ENCODE results near the gene COL12A1. TPM values are rescaled to one million over a fixed set of nuclear protein-coding genes. Genes with fewer than 3 reads are reported as not detected.

The COL12A1 gene
- total RNA-seq, 1 donor from 2014 or later: 44.3 TPM

DNA sequence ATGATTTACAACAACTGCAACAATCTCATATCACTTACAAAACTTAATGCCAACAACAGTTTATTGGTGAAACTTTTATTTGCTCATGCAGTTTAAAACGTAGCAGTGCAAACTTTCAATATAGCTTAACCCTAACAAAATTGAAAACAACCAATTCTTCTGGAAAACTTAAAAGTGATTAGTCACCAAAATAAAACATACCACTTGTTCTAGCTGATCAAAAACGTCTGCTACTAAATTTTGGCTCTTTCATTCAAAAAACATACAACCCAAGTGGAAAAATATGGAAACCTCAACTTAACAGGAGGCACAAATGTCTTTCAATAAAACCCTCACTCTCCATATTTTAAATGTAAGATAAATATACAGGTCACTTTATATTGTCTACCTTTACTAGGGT is 39.6 kb downstream of the COL12A1 start:
- H3K4me3 ChIP-seq: no peak overlapping the region
- no peaks in the 10 kb centered on the region for H3K27me3 ChIP-seq
- no peaks in the 10 kb centered on the region for H3K9me3 ChIP-seq
- intact Hi-C loops (cut with DNase I): no loop called here
- TF ChIP-seq, protein P1, sequence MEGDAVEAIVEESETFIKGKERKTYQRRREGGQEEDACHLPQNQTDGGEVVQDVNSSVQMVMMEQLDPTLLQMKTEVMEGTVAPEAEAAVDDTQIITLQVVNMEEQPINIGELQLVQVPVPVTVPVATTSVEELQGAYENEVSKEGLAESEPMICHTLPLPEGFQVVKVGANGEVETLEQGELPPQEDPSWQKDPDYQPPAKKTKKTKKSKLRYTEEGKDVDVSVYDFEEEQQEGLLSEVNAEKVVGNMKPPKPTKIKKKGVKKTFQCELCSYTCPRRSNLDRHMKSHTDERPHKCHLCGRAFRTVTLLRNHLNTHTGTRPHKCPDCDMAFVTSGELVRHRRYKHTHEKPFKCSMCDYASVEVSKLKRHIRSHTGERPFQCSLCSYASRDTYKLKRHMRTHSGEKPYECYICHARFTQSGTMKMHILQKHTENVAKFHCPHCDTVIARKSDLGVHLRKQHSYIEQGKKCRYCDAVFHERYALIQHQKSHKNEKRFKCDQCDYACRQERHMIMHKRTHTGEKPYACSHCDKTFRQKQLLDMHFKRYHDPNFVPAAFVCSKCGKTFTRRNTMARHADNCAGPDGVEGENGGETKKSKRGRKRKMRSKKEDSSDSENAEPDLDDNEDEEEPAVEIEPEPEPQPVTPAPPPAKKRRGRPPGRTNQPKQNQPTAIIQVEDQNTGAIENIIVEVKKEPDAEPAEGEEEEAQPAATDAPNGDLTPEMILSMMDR (IDR thresholded peaks at IDR 0.05): no peak
- no peak for DNase-seq
- no peaks in the 10 kb centered on the region for H3K4me1 ChIP-seq
- ATAC-seq: no peak
- no peaks in the 10 kb centered on the region for H3K36me3 ChIP-seq
- no peak overlapping the region for H3K27ac ChIP-seq

- DNase-seq (no peak), ATAC-seq (no peak)
- Histone ChIP-seq H3K4me1 (no peaks in the 10 kb centered on the region), H3K4me3 (no peak overlapping the region), H3K36me3 (no peaks in the 10 kb centered on the region), H3K9me3 (no peaks in the 10 kb centered on the region), H3K27me3 (no peaks in the 10 kb centered on the region), H3K27ac (no peak overlapping the region)
- TF ChIP-seq, protein P1 (IDR thresholded peaks at IDR 0.05): no peak
- intact Hi-C loops (cut with DNase I): no loop called here
Measured at GRCh38 chr6:75158176-75158575, 47.7 kb downstream of the COL12A1 start.

- intact Hi-C loops (cut with DNase I): no loop called here
- H3K4me3 ChIP-seq: no peak overlapping the region
- no peak overlapping the region for H3K27ac ChIP-seq
- ATAC-seq (no peak), DNase-seq (no peak)
- H3K9me3 ChIP-seq: no peaks in the 10 kb centered on the region
- TF ChIP-seq, protein P1 (IDR thresholded peaks at IDR 0.05): no peak
- no peaks in the 10 kb centered on the region for H3K4me1 ChIP-seq
- no peaks in the 10 kb centered on the region for H3K36me3 ChIP-seq
- no peaks in the 10 kb centered on the region for H3K27me3 ChIP-seq
Measured at GRCh38 chr6:75157336-75157735, 48.5 kb downstream of the COL12A1 start.

DNA sequence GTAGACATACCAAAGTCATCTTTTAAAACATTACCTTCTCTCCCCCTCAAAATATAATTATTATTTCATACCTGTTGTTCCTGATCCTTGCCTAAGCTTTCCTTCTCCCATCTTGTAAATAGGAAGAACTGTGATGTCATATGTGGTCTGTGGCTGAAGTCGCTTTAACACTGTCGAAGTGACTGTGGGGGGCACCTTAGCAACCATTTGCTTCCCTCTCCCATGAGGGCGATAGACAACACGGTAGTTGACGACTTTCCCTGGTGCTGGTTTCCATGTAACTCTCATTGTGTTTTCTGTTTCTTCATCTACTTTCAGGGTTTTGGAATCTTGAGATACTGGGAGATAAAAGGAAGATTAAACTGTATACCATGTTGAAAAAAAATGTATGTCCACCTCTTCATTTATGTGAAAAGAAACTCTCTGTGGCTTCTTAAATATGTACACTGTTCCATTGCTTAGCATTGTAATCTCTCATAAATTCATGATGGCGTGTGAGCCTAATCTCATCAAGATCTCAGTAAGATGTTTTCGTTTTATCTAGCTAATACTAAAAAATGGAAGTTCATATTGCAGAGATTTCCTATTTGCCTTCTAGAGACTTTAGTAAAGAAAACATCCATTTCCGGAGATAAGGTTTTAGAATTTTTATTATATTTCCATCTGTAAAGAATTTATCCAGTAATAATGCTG is 49.5 kb downstream of the COL12A1 start:
- no peak overlapping the region for H3K4me3 ChIP-seq
- no peak overlapping the region for H3K27ac ChIP-seq
- no peaks in the 10 kb centered on the region for H3K9me3 ChIP-seq
- ATAC-seq: no peak
- no peaks in the 10 kb centered on the region for H3K4me1 ChIP-seq
- TF ChIP-seq, protein P1 (IDR thresholded peaks at IDR 0.05): no peak
- no peaks in the 10 kb centered on the region for H3K36me3 ChIP-seq
- DNase-seq: no peak
- no peaks in the 10 kb centered on the region for H3K27me3 ChIP-seq
- intact Hi-C loops (cut with DNase I): no loop called here

DNA sequence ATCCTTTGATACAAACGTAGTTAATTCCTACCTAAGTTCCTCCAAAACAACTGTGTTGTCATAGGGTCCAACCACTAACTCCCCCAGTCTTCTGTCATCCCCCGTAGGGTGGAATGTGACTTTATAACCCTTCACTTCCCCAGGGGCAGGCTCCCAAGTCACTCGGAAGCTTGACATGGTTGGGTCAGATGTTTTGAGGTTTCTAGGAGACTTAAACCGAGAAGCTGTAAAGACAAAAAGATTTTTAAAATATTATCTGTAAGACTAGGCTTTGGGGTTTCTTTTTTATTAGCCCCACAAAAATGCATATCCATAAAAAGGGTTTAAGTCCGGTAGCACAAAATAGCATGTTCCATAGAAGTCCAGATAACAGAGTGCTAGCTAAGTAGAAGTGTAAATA is 50.2 kb downstream of the COL12A1 start:
- DNase-seq: no peak
- H3K27me3 ChIP-seq: no peaks in the 10 kb centered on the region
- H3K4me1 ChIP-seq: no peaks in the 10 kb centered on the region
- H3K9me3 ChIP-seq: no peaks in the 10 kb centered on the region
- no peak for ATAC-seq
- TF ChIP-seq, protein P1 (IDR thresholded peaks at IDR 0.05): no peak
- intact Hi-C loops (cut with DNase I): no loop called here
- no peak overlapping the region for H3K27ac ChIP-seq
- no peak overlapping the region for H3K4me3 ChIP-seq
- H3K36me3 ChIP-seq: no peaks in the 10 kb centered on the region

DNA sequence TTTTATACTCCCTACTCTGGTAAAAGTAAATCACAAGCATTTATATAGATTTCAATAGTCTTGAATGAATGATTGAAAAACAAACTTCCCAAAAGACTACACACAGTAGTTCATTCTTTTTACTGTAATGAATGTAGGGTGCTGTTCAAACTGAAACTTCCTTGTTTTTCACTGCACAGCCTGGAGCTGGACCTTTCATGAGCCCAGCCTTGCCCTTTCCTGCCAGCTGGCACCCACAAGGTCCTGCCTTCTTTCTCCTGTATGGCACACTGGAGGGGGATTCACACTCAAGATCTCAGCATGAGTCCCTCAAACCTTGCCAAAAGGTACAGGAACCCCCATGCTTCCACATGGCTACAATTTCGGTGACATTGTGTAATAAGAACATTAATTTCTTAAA is 50.9 kb downstream of the COL12A1 start:
- DNase-seq (no peak), ATAC-seq (no peak)
- TF ChIP-seq, protein P1 (IDR thresholded peaks at IDR 0.05): no peak
- H3K27ac ChIP-seq: no peak overlapping the region
- no peaks in the 10 kb centered on the region for H3K27me3 ChIP-seq
- H3K36me3 ChIP-seq: no peaks in the 10 kb centered on the region
- no peaks in the 10 kb centered on the region for H3K4me1 ChIP-seq
- no peak overlapping the region for H3K4me3 ChIP-seq
- intact Hi-C loops (cut with DNase I): no loop called here
- no peaks in the 10 kb centered on the region for H3K9me3 ChIP-seq
